C4-2B (cell line): ENCODE results near the gene RAB40C.

Experiments
- ZFX ChIP-seq: fragments of 450-650 bp; IDR thresholded peaks from 2 replicates; pipeline ENCODE4 v1.6.1; 2017
- TF ChIP-seq, protein P1 (sequence below): fragments of 450-650 bp; conservative IDR thresholded peaks from 2 replicates; pipeline ENCODE4 v1.5.1; 2017; ENCODE audit warnings: mild to moderate bottlenecking

DNA sequence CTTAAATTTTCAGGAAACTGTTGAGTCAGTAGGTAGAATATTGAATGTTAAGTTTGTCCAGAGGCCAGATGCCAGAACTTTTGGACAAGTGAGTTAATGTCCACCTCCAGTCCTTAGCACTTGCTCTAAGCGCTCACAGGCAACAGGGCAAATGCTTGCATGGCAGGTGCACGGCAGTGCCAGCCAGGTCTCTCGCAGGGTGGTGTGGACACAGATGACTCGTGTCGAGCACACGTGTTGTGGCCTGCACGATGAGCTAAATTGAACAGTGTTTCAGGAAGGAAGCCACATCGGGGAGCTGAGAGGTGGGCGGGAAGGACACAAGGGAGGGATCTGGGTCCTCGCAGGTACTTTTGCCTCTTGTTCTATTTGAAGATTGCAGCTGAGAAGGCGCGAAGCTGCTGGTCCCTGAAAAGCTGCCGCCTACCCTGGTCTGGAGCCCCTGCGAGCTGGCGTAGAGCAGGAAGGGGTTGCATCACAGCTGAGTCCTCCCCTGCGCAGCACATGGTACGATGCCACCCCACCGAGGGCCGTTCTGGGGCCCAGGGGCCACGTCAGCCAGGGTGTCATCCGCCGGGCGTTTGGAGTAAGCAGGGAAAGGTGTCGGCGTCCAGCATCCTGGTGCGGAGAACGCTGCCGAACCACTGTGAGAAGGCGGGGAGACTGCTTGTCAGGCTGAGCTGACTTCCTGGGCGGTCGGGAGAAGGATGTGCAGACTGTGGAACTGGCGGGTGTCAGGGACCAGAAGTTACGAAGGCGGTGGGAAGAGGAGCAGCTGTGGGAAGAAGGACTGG is 6.3 kb downstream of the RAB40C start:
- TF ChIP-seq, protein P1, sequence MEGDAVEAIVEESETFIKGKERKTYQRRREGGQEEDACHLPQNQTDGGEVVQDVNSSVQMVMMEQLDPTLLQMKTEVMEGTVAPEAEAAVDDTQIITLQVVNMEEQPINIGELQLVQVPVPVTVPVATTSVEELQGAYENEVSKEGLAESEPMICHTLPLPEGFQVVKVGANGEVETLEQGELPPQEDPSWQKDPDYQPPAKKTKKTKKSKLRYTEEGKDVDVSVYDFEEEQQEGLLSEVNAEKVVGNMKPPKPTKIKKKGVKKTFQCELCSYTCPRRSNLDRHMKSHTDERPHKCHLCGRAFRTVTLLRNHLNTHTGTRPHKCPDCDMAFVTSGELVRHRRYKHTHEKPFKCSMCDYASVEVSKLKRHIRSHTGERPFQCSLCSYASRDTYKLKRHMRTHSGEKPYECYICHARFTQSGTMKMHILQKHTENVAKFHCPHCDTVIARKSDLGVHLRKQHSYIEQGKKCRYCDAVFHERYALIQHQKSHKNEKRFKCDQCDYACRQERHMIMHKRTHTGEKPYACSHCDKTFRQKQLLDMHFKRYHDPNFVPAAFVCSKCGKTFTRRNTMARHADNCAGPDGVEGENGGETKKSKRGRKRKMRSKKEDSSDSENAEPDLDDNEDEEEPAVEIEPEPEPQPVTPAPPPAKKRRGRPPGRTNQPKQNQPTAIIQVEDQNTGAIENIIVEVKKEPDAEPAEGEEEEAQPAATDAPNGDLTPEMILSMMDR = no peak
- no peak for TF ChIP-seq ZFX
